Peyer's patch (tissue), 4 donors: Measurements from ENCODE around the gene IRAK4.

ENCODE experiments used
- POLR2A ChIP-seq, 2 donors: fragments of 450-650 bp; IDR thresholded peaks; one replicate each; pipeline ENCODE4 v1.5.1; 2017; ENCODE audit warnings: antibody characterized with exemption in 2 of 2, mild to moderate bottlenecking in 2 of 2, moderate library complexity in 2 of 2
- TF ChIP-seq, protein P1 (sequence below), 6 experiments: fragments of 450-650 bp in 4 of 6; fragments of 200-600 bp in 2 of 6; sonication (generic) in 1 of 6; IDR thresholded peaks; one replicate each; pipeline ENCODE4 v1.5.1; 2017 to 2019; ENCODE audit warnings: antibody characterized with exemption in 6 of 6, mild to moderate bottlenecking in 3 of 6, moderate library complexity in 1 of 6

DNA sequence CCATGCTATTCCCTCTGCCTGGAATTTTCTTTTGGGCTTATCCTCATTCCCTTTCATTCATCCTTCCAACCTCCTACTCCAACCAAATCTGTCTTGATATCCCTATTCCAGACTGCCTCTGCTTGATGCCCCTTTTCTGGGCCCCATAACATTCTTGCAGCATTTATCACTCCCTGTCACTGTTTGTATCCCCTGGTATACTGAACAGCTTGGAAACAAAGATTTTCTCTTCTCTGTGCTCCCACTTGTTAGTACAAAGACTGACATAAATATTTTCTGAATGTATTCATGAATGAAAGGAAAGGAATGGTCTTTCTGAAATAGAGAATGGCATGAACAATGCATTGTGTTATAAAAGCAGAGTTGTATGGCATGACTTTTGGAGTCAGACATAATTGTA is 7.5 kb downstream of the IRAK4 start:
- TF ChIP-seq, protein P1, sequence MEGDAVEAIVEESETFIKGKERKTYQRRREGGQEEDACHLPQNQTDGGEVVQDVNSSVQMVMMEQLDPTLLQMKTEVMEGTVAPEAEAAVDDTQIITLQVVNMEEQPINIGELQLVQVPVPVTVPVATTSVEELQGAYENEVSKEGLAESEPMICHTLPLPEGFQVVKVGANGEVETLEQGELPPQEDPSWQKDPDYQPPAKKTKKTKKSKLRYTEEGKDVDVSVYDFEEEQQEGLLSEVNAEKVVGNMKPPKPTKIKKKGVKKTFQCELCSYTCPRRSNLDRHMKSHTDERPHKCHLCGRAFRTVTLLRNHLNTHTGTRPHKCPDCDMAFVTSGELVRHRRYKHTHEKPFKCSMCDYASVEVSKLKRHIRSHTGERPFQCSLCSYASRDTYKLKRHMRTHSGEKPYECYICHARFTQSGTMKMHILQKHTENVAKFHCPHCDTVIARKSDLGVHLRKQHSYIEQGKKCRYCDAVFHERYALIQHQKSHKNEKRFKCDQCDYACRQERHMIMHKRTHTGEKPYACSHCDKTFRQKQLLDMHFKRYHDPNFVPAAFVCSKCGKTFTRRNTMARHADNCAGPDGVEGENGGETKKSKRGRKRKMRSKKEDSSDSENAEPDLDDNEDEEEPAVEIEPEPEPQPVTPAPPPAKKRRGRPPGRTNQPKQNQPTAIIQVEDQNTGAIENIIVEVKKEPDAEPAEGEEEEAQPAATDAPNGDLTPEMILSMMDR (IDR thresholded peaks at IDR 0.05) = no peak
- no peak for TF ChIP-seq POLR2A (IDR thresholded peaks at IDR 0.05)
